ENCODE data around the gene VASP. TPM values are rescaled to one million over a fixed set of nuclear protein-coding genes. Genes with fewer than 3 reads are reported as not detected.

VASP gene
- total and polyA plus RNA-seq, 9 of the 15 experiments (the other 6 are each of a cell fraction or from before 2014, with no cell fraction given), result 16.7 to 261 (median 112) TPM

DNA sequence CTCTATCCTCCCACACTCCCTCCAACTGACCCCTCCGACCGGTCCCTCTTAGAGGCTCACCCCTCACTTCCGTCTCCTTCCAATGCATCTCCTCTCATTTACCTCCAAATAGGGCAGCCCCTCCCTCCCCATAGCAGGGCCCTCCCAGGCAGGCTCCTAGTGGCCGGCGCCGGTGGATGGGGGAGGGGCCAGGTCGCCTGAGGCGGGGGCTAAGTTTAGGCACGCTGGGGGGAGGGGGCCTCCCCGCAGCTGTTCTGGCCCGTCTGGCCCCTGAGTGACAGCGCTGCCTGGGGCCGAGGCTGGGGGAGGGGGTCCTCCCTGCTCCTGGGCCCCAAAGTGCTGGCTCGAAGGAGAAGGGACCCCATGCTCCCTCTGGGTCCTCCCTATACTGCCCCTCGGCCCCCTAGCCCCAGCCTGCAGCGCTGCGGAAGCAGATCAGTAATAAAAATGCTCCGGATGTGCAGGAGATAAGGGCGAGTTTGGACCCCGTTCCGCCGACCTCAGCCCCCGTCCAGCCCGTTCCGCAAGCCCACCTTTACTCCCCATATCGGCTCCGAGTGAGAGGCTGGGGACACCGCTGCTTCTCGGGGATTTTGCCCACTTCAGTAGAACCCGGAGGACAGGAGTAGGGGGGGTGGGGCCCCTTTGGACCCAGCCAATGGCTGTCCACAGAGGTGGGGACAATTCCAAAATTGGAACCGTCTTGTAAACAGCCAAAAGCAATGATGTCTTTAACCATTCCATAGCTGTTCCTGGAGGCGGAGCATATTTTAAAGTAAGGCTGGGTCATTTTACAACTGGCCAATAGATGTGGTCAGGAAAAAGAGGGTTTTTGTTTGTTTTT is 14.4 kb upstream of the VASP start (continued):
- TF ChIP-seq, protein P1, sequence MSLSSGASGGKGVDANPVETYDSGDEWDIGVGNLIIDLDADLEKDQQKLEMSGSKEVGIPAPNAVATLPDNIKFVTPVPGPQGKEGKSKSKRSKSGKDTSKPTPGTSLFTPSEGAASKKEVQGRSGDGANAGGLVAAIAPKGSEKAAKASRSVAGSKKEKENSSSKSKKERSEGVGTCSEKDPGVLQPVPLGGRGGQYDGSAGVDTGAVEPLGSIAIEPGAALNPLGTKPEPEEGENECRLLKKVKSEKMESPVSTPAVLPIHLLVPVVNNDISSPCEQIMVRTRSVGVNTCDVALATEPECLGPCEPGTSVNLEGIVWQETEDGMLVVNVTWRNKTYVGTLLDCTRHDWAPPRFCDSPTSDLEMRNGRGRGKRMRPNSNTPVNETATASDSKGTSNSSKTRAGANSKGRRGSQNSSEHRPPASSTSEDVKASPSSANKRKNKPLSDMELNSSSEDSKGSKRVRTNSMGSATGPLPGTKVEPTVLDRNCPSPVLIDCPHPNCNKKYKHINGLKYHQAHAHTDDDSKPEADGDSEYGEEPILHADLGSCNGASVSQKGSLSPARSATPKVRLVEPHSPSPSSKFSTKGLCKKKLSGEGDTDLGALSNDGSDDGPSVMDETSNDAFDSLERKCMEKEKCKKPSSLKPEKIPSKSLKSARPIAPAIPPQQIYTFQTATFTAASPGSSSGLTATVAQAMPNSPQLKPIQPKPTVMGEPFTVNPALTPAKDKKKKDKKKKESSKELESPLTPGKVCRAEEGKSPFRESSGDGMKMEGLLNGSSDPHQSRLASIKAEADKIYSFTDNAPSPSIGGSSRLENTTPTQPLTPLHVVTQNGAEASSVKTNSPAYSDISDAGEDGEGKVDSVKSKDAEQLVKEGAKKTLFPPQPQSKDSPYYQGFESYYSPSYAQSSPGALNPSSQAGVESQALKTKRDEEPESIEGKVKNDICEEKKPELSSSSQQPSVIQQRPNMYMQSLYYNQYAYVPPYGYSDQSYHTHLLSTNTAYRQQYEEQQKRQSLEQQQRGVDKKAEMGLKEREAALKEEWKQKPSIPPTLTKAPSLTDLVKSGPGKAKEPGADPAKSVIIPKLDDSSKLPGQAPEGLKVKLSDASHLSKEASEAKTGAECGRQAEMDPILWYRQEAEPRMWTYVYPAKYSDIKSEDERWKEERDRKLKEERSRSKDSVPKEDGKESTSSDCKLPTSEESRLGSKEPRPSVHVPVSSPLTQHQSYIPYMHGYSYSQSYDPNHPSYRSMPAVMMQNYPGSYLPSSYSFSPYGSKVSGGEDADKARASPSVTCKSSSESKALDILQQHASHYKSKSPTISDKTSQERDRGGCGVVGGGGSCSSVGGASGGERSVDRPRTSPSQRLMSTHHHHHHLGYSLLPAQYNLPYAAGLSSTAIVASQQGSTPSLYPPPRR (CRISPR knock-in tag; IDR thresholded peaks at IDR 0.05; ENCODE audit: borderline replicate concordance), result no peak
- TF ChIP-seq ZNF174 (CRISPR knock-in tag; IDR thresholded peaks at IDR 0.05), result no peak
- no peak for TF ChIP-seq COPS2 (conservative IDR thresholded peaks at IDR 0.05)
- no peak for TF ChIP-seq FOXJ2 (tag; IDR thresholded peaks at IDR 0.05)
- TF ChIP-seq SMARCA5 (IDR thresholded peaks at IDR 0.05), result no peak
- TF ChIP-seq, protein P2, sequence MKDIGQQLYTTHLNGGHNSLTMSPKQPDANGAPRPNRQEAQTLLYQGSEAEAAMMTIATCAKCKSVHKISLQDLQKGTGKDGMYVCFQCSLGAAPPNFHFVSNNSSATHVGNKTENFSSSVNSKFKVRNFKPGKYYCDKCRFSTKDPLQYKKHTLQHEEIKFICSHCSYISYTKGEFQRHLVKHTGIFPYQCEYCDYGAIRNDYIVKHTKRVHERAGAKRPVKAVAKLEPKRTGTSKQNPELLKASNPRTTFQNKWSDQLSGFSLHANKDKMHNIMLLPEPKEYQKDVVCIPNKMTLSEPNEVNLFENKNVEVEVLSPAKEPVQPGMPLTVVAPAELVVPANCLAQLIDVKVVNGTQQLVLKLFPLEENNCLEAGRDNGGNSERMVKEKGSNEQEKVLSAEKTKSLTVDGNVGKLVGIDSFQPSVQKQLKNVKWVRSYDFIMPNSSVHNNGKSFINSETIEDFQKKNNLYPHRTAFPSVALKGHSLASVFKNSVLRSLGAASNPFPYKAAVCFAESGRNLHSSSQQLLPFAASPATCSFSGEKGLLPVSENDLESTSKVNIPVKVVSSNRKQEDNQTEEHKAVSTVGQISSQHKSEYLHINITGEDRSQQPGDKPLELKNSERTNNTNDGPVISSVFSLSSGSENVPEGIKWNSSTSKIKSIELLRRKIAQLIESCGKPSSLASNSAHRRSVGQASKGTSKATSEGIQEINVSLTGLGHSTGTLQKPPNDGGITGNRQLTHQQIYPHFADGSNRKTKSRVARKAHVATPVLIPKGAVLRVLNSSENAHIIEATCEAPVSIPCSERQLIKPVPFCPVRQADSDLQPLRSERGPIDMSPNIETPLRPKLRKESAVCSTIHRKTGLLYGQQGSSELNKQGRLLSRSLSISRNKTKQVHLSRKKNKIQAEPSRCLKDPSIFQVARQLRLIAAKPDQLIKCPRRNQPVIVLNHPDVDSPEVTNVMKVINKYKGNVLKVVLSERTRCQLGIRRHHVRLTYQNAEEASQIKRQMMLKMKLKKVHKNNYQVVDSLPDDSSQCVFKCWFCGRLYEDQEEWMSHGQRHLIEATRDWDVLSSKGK (CRISPR knock-in tag; IDR thresholded peaks at IDR 0.05), result no peak
- TF ChIP-seq ZNF124 (CRISPR knock-in tag; IDR thresholded peaks at IDR 0.05), result no peak
- no peak; the same call in 1 of the 2 replicates for TF ChIP-seq ADNP (tag; IDR thresholded peaks at IDR 0.05)
- TF ChIP-seq ZNF766 (CRISPR knock-in tag; conservative IDR thresholded peaks at IDR 0.05), result 0 out of 2 replicates have a peak, but pooled peaks have one; percentile 45
- TF ChIP-seq MEF2D (tag; conservative IDR thresholded peaks at IDR 0.05; ENCODE audit: low read depth), result no peak
- TF ChIP-seq ELF2 (CRISPR knock-in tag; IDR thresholded peaks at IDR 0.05), result no peak
- peak; percentile 68 for TF ChIP-seq FOXP1 (CRISPR knock-in tag; IDR thresholded peaks at IDR 0.05)
- TF ChIP-seq ZNF175 (CRISPR knock-in tag; IDR thresholded peaks at IDR 0.05; ENCODE audit: low read depth), result no peak
- TF ChIP-seq SP2 (IDR thresholded peaks at IDR 0.05; ENCODE audit: extremely low read depth, low read depth, low read length, poor library complexity, severe bottlenecking), result no peak
- peak; percentile 59 for TF ChIP-seq ZFX (CRISPR knock-in tag; IDR thresholded peaks at IDR 0.05)
- no peak for TF ChIP-seq HSF4 (CRISPR knock-in tag; IDR thresholded peaks at IDR 0.05; ENCODE audit: borderline replicate concordance)
- TF ChIP-seq ZNF75A (CRISPR knock-in tag; IDR thresholded peaks at IDR 0.05), result no peak
- TF ChIP-seq SRF (CRISPR knock-in tag; IDR thresholded peaks at IDR 0.05), result peak in 1 of 2 experiments; percentile 84; a peak in 2 of 4 replicates
- no peak for TF ChIP-seq RBM17 (IDR thresholded peaks at IDR 0.05; ENCODE audit: borderline replicate concordance, low read depth, low read length)
- TF ChIP-seq CHD1 (IDR thresholded peaks at IDR 0.05; ENCODE audit: low read length), result peak; percentile 53

Measured in K562 (cell line).